ENCODE results near the gene CFDP1.

The CFDP1 gene

DNA sequence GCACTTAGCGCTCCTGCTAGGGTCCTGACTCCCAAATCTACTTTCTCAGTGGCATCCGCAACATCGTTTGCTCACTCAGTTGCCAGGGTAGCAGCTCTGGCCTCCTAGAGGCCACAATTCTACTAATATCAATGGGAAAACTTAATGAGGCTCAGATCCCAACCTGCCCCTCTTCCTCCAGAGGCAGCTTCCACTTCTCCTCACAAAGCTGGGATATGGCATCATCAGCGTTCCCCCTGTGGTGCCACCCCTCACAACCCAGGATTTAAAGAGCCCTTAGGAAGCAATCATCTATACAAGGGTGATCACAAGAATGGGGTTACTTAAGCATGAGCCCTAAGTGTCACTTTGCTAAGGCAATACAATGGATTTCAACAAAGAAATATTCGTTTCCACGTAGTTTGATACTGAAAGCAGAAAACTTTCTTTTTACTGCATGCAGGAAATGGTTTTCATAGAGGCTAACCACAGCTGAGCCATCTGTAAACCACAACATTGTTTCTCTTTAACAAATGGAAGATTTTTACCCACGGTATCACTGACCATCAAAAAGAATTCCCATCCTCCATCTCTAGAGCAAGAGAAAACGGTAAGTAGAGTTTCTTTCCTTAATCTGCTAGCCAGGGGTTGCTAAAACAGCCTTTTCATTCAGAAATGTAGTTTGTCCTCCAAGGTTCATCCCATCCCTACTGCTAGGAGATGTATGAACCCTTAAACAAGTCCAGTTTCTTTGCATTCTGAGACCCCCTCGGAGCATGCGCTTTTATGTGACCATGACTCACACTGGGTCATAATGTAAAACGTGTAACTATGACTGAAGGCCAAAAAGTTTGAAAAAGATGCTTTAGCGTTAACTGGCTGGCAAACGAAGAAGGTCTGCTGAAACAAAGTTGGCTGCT is 113.5 kb downstream of the CFDP1 start:
- peak; percentile 78 for DNase-seq (ENCODE audit: low read depth)

DNA sequence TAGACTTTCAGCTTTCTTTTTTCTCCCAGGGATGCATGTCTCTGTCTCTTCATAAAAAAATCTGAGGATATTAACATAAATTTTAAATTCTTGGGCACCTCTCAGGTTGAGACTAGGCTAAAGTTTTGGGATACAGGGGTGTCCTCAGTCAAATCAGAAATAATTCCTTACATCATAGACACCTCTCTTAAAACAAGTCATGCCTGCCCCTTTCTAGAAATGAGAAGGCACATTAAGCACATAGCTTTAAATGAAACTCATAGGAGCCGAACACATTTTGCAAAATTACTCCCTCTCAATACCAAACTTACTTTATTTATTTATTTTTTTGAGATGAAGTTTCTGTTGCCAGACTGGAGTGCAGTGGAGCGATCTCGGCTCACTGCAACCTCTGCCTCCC is 114.6 kb downstream of the CFDP1 start:
- DNase-seq (ENCODE audit: low read depth), result no peak

DNA sequence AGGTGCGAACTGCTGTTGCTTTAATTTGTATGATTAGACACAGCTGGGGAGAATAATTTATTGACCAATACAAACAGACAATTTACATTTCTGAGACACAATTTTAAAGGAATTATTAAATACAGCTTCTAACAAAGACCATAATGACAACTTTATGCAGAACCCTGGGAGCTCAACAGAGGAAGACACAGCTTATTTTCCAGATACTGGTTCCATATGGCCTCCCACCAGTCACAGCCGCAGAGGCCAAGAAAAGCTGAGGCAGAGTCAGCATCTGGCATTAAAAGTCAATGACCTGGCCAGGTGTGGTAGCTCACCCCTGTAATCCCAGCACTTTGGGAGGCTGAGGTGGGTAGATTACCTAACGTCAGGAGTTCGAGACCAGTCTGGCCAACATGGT is 115.8 kb downstream of the CFDP1 start:
- DNase-seq (ENCODE audit: low read depth), result no peak

DNA sequence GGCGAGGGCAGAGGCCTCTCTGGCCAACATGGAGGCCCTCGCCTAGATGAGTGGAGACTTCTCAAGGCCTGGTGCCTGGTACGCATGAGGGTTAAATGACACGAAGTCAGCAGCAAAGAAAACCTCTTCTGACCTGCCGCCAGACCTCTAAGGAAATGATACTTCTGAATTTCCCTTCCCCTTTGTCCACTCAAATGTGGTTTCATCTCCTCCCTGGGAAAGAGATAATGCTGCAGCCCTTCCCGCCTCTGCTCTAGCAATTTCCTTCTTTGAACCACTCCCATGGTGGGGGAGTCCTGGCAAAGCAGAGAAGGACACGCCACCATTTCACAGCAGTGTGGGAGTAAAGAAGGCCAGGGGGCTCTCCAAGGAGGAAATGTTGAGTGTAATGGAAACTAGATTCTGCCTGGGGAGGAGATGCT is 116.2 kb downstream of the CFDP1 start:
- no peak for DNase-seq (ENCODE audit: low read depth)

DNA sequence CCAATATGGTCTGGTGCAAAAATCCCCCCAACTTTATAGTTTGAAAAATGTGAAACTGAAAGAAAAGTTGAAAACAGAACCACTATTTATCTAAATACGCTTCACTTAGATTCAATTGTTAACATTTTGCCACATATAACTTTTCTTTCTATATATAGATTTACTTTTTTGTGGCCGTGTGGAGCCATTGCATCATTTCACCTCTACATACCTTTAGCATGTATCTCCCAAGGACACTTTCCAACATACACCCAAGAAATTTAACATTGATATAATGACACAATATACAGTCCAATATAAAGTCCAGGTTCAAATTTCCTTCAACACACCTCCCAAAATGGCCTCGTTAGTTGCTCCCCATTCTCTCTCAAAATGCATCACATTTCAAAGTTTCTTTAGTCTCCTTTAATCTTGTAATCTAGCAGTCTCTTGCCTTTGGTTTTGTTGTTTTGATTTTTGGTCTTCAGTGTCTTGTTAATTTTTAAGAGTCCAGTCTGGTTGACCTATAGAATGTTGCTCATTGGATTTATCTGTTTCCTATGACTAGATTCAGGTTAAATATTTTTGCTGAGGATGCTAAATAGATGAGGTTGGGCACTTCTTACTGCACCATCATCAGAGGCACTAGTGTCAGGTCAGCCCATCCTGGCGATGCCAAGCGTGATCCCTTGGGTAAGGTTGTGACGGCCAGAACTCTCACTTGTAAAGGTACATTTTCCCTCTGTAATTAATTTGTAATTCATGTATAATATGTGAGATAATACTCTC is 117.6 kb downstream of the CFDP1 start:
- DNase-seq (ENCODE audit: low read depth), result no peak

DNA sequence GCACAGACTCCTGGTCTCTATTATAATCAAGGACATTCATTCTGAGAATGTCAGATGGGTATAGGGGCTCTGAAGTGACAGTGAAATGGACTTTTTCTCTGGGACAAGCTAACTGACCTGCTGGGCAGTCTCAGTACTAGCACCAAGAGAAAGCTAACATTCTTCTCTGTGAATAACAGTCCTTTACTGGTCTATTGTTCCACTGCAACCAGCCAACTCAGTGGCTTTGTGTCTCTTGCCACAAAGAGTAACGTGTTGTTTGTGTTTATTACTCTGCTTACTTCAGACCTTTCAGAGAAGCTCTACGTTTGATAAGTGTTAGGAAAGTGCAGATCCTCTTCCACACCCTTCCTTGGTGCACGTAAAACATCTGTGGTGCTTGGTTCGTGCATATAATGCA is 120.4 kb downstream of the CFDP1 start:
- no peak for DNase-seq (ENCODE audit: low read depth)

DNA sequence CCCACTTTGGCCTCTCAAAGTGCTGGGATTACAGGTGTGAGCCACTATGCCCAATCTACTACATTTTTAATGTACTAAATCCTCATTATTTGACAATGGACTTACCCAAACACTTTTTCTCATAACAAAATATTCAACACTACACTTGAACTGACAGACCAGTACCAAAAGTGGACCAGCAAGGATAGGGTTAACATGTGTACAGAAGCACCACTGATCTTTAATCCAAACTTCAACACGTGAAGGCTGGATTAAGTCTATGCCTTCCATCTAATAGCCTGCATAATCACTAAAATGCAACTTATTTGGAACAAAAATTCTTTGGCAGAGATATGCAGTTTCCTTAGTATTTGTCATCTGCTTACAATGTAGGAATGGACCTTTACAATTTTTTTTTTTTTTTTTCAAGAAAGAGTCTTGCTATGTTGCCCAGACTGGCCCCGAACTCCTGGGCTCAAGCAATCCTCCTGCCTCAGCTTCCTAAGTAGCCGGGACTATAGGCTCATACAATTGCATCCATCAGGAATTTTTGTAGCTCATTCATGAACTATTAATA is 121.8 kb downstream of the CFDP1 start:
- DNase-seq (ENCODE audit: low read depth), result no peak

DNA sequence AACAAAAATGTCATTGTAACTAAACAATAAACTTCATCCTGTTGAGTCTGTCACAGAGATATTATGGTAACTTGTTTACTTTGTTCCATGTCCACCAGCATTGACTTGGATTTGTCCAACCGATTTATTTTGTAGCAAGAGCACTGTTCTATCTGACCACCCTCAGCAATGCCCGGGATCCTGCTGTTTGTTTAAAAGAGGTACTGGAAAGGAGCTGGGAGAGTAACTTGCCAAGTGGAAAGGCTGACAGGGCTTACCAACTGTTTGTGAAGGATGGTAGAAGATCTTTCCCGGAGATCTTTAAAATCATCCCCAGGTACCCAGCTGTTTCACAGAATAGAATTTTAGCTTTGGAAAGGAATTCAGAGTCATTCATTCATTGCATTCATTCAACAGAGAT is 122.8 kb downstream of the CFDP1 start:
- DNase-seq (ENCODE audit: low read depth), result no peak

DNA sequence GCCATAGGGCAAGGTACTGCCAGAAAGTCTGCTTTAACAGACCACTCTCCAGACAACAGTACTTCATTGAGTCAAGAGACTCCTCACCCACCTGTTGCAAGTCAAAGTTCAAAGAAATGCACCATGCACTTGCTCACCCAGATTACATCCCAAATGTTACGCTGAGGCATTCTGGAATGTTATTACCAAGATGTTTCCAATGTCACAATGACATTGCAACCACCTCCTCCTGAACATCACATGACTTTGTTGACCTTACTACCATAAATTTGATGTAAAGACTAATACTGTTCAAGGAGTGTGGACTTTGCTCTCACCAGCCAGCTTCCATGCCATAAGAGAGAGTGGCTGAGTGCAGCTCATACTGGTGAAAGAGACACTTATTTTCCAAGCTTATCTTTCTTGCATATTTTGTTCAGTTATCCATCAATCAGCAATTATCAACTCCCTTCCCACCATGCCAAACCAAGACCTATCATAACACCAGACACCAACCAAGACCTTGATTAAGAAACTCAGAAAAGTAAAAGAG is 123.3 kb downstream of the CFDP1 start:
- DNase-seq (ENCODE audit: low read depth), result no peak

DNA sequence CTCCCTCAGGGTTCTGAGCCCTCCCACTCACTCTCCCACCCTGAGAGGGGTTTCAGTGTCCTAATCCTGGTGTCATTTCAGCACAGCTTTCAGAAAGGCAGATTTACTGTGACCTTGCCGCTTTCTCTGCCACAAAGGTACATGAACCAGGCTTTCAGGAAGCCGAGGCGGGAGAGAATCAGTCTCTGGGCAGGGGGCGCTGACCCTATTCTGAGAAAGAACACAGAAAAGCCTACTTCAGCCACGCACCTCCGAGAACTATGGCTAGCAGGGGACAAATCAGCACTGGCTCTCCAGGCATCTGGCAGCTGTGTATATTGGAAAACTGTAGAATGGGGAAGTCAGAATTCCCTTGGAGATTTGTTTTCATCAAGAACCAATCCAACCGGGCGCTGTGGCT is 124.1 kb downstream of the CFDP1 start:
- no peak for DNase-seq (ENCODE audit: low read depth)

DNA sequence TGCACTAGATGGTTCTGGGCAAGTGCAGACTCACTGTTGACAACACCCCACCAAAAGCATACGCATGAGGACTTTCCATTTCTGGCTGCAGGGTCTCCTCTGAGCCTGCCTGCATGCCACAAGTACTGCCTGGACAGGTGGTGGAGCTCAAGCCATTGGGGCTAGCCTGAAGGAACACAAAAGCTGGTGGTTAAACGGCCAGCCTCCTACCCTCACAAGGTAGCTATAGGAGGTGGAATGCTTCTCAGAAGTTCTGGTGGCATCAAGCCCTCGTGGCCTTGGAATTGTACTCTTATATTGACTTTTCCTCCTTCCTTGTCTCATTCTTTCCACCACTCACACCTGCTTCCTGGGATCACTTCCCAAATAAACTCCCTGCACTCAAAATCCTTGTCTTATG is 125.3 kb downstream of the CFDP1 start:
- DNase-seq (ENCODE audit: low read depth), result no peak

DNA sequence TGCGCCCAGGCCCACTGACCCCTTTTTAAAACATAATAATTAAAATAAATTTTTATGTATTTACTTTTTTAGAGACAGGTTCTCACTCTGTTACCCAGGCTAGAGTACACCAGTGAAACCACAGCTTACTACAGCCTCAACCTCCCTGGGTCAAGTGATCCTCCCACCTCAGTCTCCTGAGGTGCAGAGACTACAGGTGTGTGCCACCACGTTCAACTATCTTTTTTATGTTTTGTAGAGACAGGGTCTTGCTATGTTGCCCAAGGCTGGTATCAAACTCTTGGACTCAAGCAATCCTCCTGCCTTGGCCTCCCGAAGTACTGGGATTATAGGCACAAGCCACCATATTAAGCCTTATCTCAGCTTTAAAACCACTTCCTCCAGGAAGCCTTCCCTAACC is 125.8 kb downstream of the CFDP1 start:
- no peak for DNase-seq (ENCODE audit: low read depth)

DNA sequence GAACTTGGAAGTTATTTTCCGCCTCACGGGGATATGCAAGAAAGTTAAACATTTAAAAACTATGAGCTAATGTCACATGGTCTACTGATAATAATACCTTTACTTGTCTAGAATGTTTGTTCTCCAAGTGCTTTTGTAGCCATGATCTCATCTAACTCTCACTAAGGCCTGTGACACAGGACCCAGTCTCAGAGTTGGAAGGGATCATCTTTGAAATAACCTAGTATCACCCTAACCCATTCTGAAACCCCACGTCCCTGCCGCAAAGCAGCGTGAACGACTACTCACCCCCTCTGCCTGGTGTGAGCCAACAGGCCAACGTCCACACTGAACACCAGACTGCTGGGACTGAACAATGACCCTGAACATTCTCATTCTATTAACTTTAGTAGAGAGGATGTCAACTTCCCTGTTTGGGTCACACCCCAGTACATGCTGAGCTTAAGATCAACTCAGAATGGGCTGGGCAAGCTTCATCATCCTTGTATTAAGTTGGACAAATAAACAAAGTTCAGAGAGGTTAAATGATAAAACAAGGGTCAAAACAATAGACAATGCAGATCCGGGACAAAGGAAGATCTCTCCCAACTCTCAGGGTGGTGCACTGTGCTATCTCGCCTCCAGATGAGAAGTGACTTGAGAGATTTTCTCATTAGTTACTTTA is 127.1 kb downstream of the CFDP1 start:
- DNase-seq (ENCODE audit: low read depth), result no peak

DNA sequence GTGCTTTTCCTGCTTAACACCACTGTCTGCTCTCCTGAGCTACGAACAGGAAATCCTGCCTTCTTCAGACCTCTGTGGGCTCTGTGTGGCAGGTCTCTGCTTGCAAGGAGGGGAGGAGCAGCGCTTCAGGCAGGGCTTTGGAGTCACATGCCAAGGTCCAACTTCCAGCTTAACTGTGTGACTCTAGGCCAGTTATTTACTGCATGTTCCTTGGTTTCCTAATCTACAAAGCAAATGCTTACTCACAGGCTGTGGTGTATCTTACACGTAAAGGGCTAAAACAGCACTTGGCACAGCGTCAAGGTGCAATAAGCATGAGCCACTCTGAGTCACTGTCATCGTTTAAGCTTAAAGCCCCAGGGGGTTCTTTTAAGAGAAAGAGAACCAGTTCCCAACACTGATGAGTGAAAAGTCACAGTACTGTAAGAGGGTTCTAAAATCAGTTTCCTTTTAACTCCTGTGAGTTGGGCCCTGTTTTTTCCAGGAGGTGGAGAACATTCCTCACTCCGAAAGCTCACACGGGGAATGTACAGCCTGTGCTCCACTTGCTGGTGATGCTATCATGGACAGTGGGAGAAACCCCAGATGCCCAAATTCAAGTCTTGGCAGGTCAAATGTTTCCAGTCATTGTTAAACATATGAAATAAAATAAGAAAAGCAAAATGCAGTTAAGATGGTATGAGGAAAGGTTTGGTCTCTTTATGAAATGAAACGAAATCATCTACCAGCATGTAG is 127.8 kb downstream of the CFDP1 start:
- peak; percentile 100 for DNase-seq (ENCODE audit: low read depth)

DNA sequence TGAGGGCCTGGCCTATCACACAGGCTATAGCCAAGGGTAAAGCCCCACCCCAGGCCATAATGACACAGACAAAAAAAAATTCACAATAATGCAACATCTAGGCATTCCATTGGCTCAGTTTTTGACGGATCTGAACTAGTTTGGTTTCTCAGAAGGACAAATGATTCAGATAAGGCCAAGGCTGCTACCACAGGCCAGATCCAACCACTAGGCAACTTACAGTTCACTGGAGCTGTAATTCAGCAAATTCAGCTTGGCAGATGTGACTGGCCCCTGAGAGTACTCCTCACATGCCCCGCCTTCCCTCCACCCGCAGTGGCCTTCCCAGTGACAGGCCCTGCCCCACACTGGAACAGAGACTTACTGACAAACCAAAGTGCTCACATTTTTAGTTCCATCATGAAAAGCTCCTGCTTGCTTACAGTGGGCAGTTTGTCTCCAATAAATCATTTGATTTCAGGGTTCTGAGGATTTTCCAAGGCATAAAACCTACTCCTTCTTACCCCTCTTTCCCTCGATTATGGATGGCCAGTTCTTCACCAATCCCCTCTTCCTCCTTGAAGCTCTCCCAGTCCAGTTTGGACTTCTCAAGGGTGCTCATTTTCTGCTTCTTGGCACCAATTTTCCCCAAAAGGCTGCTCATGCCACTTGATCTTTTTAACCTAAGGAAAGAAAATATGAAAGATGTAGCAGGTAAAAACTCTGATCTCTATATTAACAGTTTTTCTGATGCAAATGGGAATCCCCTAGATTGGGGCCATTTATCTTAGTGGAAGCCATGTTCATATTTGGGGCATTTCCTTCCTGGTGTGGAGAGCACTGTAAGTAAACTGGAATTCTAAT is 128.6 kb downstream of the CFDP1 start:
- peak; percentile 91 for DNase-seq (ENCODE audit: low read depth)

DNA sequence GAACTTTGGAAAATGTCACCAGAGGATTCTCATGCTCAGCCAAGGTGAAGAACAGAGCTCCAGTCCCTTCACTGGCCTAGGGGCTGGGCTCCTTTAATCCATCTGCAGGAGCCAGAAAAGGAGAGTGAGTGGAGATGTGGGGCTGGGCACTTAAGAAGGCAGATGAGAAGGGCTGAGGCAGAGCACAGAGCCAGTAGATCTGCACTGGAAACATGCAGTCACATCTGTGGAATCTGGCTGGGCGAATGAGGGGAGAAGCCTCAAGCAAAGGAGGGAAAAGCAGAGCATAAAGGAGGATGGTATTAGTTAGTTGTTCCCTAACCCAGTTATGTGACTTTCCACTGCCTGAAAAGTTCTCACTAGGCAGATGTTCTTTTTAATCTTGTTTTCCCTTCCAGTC is 131.5 kb downstream of the CFDP1 start:
- no peak for DNase-seq (ENCODE audit: low read depth)

DNA sequence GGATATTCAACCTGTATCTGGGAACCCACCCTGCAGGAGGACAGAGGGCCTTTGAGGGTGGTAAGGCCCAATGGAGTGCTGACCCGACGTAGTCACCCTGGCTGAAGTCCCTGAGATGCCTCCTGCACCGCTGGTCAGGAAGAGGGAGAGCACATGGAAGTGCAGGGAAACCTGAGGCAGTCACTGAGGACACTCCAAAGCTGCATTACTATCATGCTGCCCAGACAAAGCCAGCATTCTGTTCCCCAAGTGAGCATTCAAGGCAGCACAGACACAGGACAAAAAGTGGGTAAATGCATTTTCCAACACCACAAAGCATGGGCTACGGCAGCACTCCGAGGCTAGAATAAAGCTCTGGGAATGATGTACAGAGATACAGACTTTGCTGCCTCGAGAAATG is 135.0 kb downstream of the CFDP1 start:
- DNase-seq (ENCODE audit: low read depth), result no peak

DNA sequence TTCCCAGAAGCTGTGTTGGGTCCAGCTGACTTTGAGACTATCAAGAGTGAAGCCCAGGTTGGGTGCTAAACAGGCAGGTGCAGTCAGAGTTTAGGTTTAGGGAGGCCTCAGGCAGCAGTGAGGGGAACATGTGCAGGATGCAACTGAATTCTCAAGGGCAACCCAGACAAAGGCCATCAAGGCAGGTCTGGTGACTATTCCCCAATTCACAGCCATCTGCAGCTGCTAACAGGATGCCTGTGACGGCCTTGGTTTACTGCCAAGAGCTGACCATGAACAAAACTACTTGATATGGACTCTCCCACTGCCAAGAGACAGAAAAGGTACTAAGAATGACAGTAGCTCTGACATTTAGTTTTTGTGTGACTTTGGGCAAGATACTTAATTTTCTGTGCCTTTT is 136.7 kb downstream of the CFDP1 start:
- DNase-seq (ENCODE audit: low read depth), result no peak

DNA sequence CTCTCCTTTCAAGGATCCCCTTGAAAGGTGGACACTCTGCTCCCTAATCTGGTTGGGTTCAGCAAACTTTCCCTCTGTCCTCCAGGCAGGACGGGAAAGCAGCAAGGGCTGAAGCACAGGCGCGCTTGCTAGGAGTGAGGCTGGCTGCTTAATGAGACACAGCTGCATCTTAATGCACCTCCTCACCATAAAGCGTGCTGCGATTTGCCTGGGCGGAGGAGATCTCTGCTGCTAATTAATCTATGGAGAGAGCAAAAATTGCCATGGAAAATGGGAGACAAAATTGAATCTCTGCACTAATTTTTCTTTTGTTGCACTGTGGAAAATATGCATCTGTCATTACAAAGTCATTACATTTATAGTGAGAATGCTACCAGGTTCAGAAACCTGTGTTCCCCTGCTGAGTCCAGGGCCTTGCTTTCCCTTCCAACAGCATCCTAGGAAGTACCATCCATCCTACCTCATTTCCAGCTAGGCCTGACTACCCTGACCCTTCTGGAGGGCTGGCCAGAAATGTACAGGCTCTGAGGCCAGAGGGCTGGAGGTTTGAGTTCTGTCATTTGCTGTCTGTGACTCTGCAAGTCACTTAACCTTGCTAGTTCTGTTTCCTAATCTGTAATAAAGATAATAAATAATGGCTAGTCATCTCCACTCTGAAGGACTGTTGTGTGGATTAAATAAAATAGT is 138.4 kb downstream of the CFDP1 start:
- no peak for DNase-seq (ENCODE audit: low read depth)

DNA sequence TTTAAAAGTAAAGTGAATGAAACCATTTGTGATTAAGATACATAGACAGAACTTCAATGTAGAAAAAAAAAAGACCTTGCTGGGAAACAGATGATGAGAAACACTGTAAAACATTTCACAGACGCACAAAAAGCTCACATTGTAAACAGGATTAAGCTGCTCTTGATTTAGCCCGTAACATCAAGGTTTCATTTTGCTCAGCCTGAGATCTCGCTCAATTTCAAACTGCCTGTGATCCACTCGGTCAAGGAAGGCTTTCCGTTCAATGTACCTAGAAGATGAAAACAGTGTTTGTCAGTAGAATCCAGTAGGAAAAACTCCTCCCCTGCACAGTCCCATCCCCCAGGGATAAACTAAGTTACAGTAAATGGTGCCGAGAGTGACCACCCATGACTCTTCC is 139.5 kb downstream of the CFDP1 start:
- no peak for DNase-seq (ENCODE audit: low read depth)

All from non-pigmented ciliary epithelial cell (primary cell).